K562 (cell line): Measurements from ENCODE around the gene WWOX. TPM values are rescaled to one million over a fixed set of nuclear protein-coding genes. Genes with fewer than 3 reads are reported as not detected.

Source experiments
- CREB3L1 ChIP-seq: fragments of 450-650 bp; IDR thresholded peaks from 2 replicates; pipeline ENCODE4 v1.6.1; 2014; ENCODE audit warnings: low read depth, mild to moderate bottlenecking, moderate library complexity, borderline replicate concordance
- DNMT1 ChIP-seq: fragments of 450-650 bp; IDR thresholded peaks from 2 replicates; pipeline ENCODE4 v1.6.1; 2016; ENCODE audit warnings: antibody characterized with exemption, mild to moderate bottlenecking
- ELF2 ChIP-seq: fragments of 250-450 bp; sonication (Bioruptor Pico); IDR thresholded peaks from 2 replicates; pipeline ENCODE4 v1.5.0; 2021; ENCODE audit warnings: mild to moderate bottlenecking
- ID3 ChIP-seq, 2 experiments: fragments of 250-450 bp in 1 of 2; fragments of 450-650 bp in 1 of 2; sonication (Bioruptor Pico) in 1 of 2; IDR thresholded peaks; 2 replicates each; pipeline versions ENCODE4 v1.6.1 to v1.8.0; 2016 to 2021; ENCODE audit warnings: mild to moderate bottlenecking in 2 of 2, moderate library complexity in 2 of 2, missing compliant biosample characterization in 1 of 2, missing genetic modification characterization in 1 of 2
- MECOM ChIP-seq: fragments of 250-450 bp; sonication (Bioruptor Pico); IDR thresholded peaks from 2 replicates; pipeline ENCODE4 v1.8.0; 2022; ENCODE audit warnings: inconsistent platforms
- NONO ChIP-seq, 2 experiments: fragments of 200-400 bp in 1 of 2; fragments of 450-650 bp in 1 of 2; formaldehyde crosslinking in 1 of 2; IDR thresholded peaks; 2 replicates each; pipeline ENCODE4 v1.6.1; 2017; ENCODE audit warnings: low read depth in 2 of 2, mild to moderate bottlenecking in 2 of 2, moderate library complexity in 2 of 2, low read length in 1 of 2
- PTTG1 ChIP-seq: fragments of 450-650 bp; IDR thresholded peaks from 2 replicates; pipeline ENCODE4 v1.6.1; 2016; ENCODE audit warnings: low read depth, mild to moderate bottlenecking, missing genetic modification characterization, missing compliant biosample characterization
- ZFPM2 ChIP-seq: fragments of 250-450 bp; sonication (Bioruptor Pico); IDR thresholded peaks from 2 replicates; pipeline ENCODE4 v1.5.1; 2022; ENCODE audit warnings: mild to moderate bottlenecking
- ZNF609 ChIP-seq: sonication (generic); formaldehyde crosslinking; IDR thresholded peaks from 2 replicates; pipeline ENCODE4 v1.8.1; 2023; ENCODE audit warnings: missing genetic modification reagents, mild to moderate bottlenecking, borderline replicate concordance
- polyA plus RNA-seq, 8 experiments: library from polyadenylated mRNA; depleted of rRNA in 4 of 8; stranded (reverse) in 5 of 8; unstranded in 3 of 8; fragments of >200 nt; fragmentation: Nextera tagmentation in 2 of 8; fragmentation: Illumina TruSeq in 1 of 8; extraction: Ambion mirVana in 2 of 8; extraction: Trizol in 1 of 8; gene quantifications; 2 replicates each; pipeline versions ENCODE4 v1.2.1 to v1.2.3, GENCODE V29; 2011 to 2014; ENCODE audit warnings: inconsistent platforms in 1 of 8, missing spikeins in 1 of 8
- total RNA-seq, 7 experiments: library from RNA; depleted of rRNA in 6 of 7; stranded (reverse); fragments of >200 nt in 6 of 7; fragmentation: Illumina TruSeq in 2 of 7; extraction: Trizol in 2 of 7; gene quantifications; 2 replicates each; pipeline versions ENCODE4 v1.2.1 to v1.2.3, GENCODE V29; 2011 to 2021; ENCODE audit warnings: low replicate concordance in 1 of 7

WWOX gene
- total and polyA plus RNA-seq, 9 of the 15 experiments (the other 6 are each of a cell fraction or from before 2014, with no cell fraction given) = 1.6 to 22.7 (median 8.1) TPM

GRCh38 chr16:78389009-78389498 is 289.6 kb downstream of the WWOX start (continued):
- no peak for TF ChIP-seq ELF2 (CRISPR knock-in tag)
- no peak for TF ChIP-seq CREB3L1
- TF ChIP-seq MECOM (CRISPR knock-in tag) = peak; percentile 93; the same call in 1 of the 2 replicates
- TF ChIP-seq ID3 (CRISPR knock-in tag; IDR thresholded peaks at IDR 0.05) = no peak
- no peak for TF ChIP-seq ID3 (tag; IDR thresholded peaks at IDR 0.05)
- TF ChIP-seq ZFPM2 (CRISPR knock-in tag) = no peak
- TF ChIP-seq DNMT1 = no peak
- TF ChIP-seq PTTG1 (tag) = no peak
- no peak for TF ChIP-seq ZNF609 (CRISPR knock-in tag)
- no peak for TF ChIP-seq NONO (IDR thresholded peaks at IDR 0.05; ENCODE audit: low read depth in 2 of 2, low read length in 1 of 2)
